ENCODE measurements around the gene EIF4G3.

EIF4G3 gene

DNA sequence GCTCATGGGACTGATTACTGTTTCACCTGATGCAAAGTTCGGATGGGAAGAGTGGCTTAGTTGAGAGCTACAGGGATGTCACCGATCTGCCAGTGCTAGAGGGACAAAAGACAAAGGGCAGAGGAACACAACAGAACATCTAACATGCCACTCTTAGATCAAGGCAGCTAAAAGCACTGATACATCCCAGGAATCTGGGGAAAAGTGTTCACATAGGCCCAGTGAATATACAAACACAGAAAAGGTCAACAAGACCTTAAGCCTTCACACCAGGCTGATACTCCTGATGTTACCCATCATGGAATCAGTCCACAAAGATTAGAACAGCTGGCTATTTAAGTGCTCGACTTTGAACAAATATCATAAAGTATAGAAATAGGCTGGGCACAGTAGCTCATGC lies 163.2 kb downstream of the EIF4G3 start:
- ATAC-seq: no peak
- no peak for TF ChIP-seq ZFP30 (CRISPR knock-in tag; IDR thresholded peaks at IDR 0.05)
- TF ChIP-seq, protein P1, sequence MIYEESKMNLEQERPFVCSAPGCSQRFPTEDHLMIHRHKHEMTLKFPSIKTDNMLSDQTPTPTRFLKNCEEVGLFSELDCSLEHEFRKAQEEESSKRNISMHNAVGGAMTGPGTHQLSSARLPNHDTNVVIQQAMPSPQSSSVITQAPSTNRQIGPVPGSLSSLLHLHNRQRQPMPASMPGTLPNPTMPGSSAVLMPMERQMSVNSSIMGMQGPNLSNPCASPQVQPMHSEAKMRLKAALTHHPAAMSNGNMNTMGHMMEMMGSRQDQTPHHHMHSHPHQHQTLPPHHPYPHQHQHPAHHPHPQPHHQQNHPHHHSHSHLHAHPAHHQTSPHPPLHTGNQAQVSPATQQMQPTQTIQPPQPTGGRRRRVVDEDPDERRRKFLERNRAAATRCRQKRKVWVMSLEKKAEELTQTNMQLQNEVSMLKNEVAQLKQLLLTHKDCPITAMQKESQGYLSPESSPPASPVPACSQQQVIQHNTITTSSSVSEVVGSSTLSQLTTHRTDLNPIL (CRISPR knock-in tag; IDR thresholded peaks at IDR 0.05; ENCODE audit: low read depth): no peak

DNA sequence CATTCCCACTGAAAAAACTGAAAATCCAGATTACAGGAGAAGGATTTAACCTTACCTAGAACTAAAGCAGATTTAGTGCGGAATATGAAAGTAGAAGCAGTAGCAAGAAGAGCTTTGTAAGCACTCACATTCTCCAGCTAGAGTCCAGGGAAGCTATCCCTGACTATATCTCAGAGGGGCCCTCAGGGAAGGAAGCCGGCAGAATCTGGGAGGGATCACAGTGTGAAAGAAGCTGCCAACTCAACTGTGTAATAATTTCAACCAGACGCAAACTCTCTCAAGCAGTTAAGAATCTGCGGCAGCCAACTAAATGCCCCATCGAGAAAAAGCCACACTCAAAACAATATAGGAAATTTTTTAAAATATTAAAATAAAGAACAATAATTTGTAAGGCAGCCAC lies 163.8 kb downstream of the EIF4G3 start:
- TF ChIP-seq ESRRG (CRISPR knock-in tag; IDR thresholded peaks at IDR 0.05) (no peak), ZNF565 (CRISPR knock-in tag; conservative IDR thresholded peaks at IDR 0.05; ENCODE audit: low read depth) (no peak), TOX (CRISPR knock-in tag; IDR thresholded peaks at IDR 0.05; ENCODE audit: borderline replicate concordance) (no peak), BACH2 (CRISPR knock-in tag; IDR thresholded peaks at IDR 0.05; ENCODE audit: borderline replicate concordance) (no peak), ISL1 (CRISPR knock-in tag; IDR thresholded peaks at IDR 0.05) (no peak)
- ATAC-seq: peak; percentile 53

DNA sequence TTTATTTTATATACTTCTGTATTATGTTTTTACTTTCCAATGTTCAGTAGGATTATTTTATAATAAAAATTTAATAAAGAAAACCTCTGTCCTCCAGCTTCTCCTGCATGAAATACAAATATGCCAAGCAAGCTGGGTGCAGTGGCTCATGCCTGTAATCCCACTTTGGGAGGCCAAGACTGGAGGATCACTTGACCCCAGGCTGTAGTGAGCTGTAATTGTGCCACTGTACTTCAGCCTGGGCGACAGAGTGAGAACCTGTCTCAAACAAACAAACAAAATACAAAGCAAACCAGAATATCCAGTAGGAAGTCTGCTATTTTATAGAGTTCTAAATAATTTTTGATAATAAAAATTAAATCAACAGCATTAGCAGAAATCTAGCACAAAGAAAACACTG lies 168.8 kb downstream of the EIF4G3 start:
- no peak for ATAC-seq
- TF ChIP-seq GLIS3 (CRISPR knock-in tag; IDR thresholded peaks at IDR 0.05): no peak
- no peak for TF ChIP-seq ZC3H10 (CRISPR knock-in tag; IDR thresholded peaks at IDR 0.05)
- TF ChIP-seq, protein P2, sequence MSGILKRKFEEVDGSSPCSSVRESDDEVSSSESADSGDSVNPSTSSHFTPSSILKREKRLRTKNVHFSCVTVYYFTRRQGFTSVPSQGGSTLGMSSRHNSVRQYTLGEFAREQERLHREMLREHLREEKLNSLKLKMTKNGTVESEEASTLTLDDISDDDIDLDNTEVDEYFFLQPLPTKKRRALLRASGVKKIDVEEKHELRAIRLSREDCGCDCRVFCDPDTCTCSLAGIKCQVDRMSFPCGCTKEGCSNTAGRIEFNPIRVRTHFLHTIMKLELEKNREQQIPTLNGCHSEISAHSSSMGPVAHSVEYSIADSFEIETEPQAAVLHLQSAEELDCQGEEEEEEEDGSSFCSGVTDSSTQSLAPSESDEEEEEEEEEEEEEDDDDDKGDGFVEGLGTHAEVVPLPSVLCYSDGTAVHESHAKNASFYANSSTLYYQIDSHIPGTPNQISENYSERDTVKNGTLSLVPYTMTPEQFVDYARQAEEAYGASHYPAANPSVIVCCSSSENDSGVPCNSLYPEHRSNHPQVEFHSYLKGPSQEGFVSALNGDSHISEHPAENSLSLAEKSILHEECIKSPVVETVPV (CRISPR knock-in tag; IDR thresholded peaks at IDR 0.05): no peak
- TF ChIP-seq CSDC2 (CRISPR knock-in tag; IDR thresholded peaks at IDR 0.05): no peak
- TF ChIP-seq ARNTL (CRISPR knock-in tag; IDR thresholded peaks at IDR 0.05; ENCODE audit: borderline replicate concordance, low read depth): no peak
- TF ChIP-seq ZNF565 (CRISPR knock-in tag; conservative IDR thresholded peaks at IDR 0.05; ENCODE audit: low read depth): no peak
- TF ChIP-seq, protein P3, sequence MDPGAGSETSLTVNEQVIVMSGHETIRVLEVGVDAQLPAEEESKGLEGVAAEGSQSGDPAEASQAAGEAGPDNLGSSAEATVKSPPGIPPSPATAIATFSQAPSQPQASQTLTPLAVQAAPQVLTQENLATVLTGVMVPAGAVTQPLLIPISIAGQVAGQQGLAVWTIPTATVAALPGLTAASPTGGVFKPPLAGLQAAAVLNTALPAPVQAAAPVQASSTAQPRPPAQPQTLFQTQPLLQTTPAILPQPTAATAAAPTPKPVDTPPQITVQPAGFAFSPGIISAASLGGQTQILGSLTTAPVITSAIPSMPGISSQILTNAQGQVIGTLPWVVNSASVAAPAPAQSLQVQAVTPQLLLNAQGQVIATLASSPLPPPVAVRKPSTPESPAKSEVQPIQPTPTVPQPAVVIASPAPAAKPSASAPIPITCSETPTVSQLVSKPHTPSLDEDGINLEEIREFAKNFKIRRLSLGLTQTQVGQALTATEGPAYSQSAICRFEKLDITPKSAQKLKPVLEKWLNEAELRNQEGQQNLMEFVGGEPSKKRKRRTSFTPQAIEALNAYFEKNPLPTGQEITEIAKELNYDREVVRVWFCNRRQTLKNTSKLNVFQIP (CRISPR knock-in tag; IDR thresholded peaks at IDR 0.05; ENCODE audit: borderline replicate concordance, low read depth): no peak
- TF ChIP-seq, protein P4, sequence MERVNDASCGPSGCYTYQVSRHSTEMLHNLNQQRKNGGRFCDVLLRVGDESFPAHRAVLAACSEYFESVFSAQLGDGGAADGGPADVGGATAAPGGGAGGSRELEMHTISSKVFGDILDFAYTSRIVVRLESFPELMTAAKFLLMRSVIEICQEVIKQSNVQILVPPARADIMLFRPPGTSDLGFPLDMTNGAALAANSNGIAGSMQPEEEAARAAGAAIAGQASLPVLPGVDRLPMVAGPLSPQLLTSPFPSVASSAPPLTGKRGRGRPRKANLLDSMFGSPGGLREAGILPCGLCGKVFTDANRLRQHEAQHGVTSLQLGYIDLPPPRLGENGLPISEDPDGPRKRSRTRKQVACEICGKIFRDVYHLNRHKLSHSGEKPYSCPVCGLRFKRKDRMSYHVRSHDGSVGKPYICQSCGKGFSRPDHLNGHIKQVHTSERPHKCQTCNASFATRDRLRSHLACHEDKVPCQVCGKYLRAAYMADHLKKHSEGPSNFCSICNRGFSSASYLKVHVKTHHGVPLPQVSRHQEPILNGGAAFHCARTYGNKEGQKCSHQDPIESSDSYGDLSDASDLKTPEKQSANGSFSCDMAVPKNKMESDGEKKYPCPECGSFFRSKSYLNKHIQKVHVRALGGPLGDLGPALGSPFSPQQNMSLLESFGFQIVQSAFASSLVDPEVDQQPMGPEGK (CRISPR knock-in tag; IDR thresholded peaks at IDR 0.05; ENCODE audit: borderline replicate concordance): no peak
- no peak for TF ChIP-seq BACH2 (CRISPR knock-in tag; IDR thresholded peaks at IDR 0.05; ENCODE audit: borderline replicate concordance)
- no peak for TF ChIP-seq ZFP30 (CRISPR knock-in tag; IDR thresholded peaks at IDR 0.05)
- TF ChIP-seq, protein P5, sequence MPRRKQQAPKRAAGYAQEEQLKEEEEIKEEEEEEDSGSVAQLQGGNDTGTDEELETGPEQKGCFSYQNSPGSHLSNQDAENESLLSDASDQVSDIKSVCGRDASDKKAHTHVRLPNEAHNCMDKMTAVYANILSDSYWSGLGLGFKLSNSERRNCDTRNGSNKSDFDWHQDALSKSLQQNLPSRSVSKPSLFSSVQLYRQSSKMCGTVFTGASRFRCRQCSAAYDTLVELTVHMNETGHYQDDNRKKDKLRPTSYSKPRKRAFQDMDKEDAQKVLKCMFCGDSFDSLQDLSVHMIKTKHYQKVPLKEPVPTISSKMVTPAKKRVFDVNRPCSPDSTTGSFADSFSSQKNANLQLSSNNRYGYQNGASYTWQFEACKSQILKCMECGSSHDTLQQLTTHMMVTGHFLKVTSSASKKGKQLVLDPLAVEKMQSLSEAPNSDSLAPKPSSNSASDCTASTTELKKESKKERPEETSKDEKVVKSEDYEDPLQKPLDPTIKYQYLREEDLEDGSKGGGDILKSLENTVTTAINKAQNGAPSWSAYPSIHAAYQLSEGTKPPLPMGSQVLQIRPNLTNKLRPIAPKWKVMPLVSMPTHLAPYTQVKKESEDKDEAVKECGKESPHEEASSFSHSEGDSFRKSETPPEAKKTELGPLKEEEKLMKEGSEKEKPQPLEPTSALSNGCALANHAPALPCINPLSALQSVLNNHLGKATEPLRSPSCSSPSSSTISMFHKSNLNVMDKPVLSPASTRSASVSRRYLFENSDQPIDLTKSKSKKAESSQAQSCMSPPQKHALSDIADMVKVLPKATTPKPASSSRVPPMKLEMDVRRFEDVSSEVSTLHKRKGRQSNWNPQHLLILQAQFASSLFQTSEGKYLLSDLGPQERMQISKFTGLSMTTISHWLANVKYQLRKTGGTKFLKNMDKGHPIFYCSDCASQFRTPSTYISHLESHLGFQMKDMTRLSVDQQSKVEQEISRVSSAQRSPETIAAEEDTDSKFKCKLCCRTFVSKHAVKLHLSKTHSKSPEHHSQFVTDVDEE (CRISPR knock-in tag; IDR thresholded peaks at IDR 0.05): no peak
- no peak for TF ChIP-seq ISL1 (CRISPR knock-in tag; IDR thresholded peaks at IDR 0.05)
- TF ChIP-seq ZFP3 (CRISPR knock-in tag; IDR thresholded peaks at IDR 0.05): no peak
- TF ChIP-seq PPARA (CRISPR knock-in tag; IDR thresholded peaks at IDR 0.05; ENCODE audit: borderline replicate concordance): no peak

DNA sequence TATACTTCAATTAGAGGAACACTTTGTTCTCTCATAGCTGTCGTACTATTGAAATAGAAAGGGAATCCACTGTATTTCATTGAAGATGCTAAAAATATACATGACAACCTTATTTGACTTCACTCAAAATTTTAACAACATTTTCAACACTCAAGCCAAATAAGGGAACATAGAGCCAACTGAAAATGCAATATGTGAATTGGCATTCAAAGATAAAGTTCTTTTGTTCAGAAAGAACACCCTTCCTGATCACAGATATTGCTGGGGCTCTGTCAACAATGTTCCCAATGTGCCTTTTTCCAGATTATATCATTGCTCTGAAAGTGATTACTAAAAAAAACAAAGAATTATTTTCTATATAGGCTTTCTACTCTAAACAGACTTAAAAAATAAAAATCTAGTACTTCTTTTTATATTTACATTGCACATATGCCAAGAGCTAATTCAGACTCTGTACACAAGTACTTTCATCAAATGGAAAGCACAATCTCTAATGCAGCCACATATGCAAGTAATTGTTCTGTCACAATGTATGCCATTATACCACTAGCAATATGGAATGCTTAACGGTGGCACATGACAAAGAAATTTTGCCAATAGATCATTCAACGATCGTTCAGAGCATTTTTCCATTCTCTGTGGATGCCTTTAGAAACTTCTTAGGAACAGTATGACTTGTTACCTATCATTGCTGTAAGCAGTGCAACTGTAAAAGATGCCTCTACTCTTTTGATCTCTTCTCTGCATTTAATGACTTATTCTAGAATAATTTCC lies 171.0 kb downstream of the EIF4G3 start:
- ATAC-seq: no peak
- no peak for TF ChIP-seq BACH2 (CRISPR knock-in tag; IDR thresholded peaks at IDR 0.05; ENCODE audit: borderline replicate concordance)
- TF ChIP-seq ZC3H10 (CRISPR knock-in tag; IDR thresholded peaks at IDR 0.05): no peak
- TF ChIP-seq ZFP3 (CRISPR knock-in tag; IDR thresholded peaks at IDR 0.05): no peak
- no peak for TF ChIP-seq ZNF565 (CRISPR knock-in tag; conservative IDR thresholded peaks at IDR 0.05; ENCODE audit: low read depth)
- TF ChIP-seq GLIS3 (CRISPR knock-in tag; IDR thresholded peaks at IDR 0.05): no peak
- no peak for TF ChIP-seq ESRRG (CRISPR knock-in tag; IDR thresholded peaks at IDR 0.05)
- no peak for TF ChIP-seq CSDC2 (CRISPR knock-in tag; IDR thresholded peaks at IDR 0.05)
- TF ChIP-seq, protein P3 (CRISPR knock-in tag; IDR thresholded peaks at IDR 0.05; ENCODE audit: borderline replicate concordance, low read depth): no peak
- no peak for TF ChIP-seq TOX (CRISPR knock-in tag; IDR thresholded peaks at IDR 0.05; ENCODE audit: borderline replicate concordance)
- TF ChIP-seq, protein P5 (CRISPR knock-in tag; IDR thresholded peaks at IDR 0.05): no peak
